Osteocyte (in vitro differentiated cells): ENCODE results near the gene CPNE7. TPM values are rescaled to one million over a fixed set of nuclear protein-coding genes. Genes with fewer than 3 reads are reported as not detected.

Experiments
- DNase-seq: peaks from one replicate; pipeline ENCODE4 v3.0.0; 2021; ENCODE audit warnings: mixed read lengths; ENCODE audit not compliant: unreplicated experiment; ENCODE audit errors: extremely low spot score
- H3K27ac Mint-ChIP-seq: one replicate; pipeline ENCODE4 v1.8.0; 2021; ENCODE audit warnings: mild to moderate bottlenecking, mixed read lengths; ENCODE audit not compliant: unreplicated experiment
- H3K27me3 Mint-ChIP-seq: one replicate; pipeline ENCODE4 v1.8.0; 2021; ENCODE audit warnings: mixed read lengths; ENCODE audit not compliant: unreplicated experiment
- H3K36me3 Mint-ChIP-seq: one replicate; pipeline ENCODE4 v1.8.0; 2021; ENCODE audit warnings: mixed read lengths; ENCODE audit not compliant: unreplicated experiment
- H3K4me1 Mint-ChIP-seq: one replicate; pipeline ENCODE4 v1.8.0; 2021; ENCODE audit warnings: mixed read lengths; ENCODE audit not compliant: unreplicated experiment
- H3K4me3 Mint-ChIP-seq: one replicate; pipeline ENCODE4 v1.8.0; 2021; ENCODE audit warnings: mild to moderate bottlenecking, moderate library complexity, mixed read lengths; ENCODE audit not compliant: unreplicated experiment
- H3K9me3 Mint-ChIP-seq: one replicate; pipeline ENCODE4 v1.8.0; 2021; ENCODE audit warnings: mixed read lengths; ENCODE audit not compliant: unreplicated experiment
- CTCF ChIP-seq: fragments of 200-600 bp; sonication (generic); IDR thresholded peaks from 2 replicates; pipeline ENCODE4 v1.5.0; 2021; ENCODE audit warnings: antibody characterized with exemption, mild to moderate bottlenecking, moderate library complexity
- total RNA-seq: library from RNA; stranded (reverse); gene quantifications from 2 replicates; pipeline ENCODE4 v1.2.1, GENCODE V29; 2021

Gene CPNE7
- total RNA-seq, 1 donor from 2014 or later: 19.7 TPM

GRCh38 chr16:89540557-89540956 lies 35.0 kb upstream of the CPNE7 start:
- TF ChIP-seq CTCF: no peak
- Mint-ChIP-seq H3K4me1 (no peaks in the 10 kb centered on the region), H3K27me3 (no peaks in the 10 kb centered on the region), H3K9me3 (no peaks in the 10 kb centered on the region), H3K4me3 (no peak overlapping the region), H3K27ac (no peak overlapping the region), H3K36me3 (peaks cover 17% of the 10 kb centered on the region)
- DNase-seq: no peak

DNA sequence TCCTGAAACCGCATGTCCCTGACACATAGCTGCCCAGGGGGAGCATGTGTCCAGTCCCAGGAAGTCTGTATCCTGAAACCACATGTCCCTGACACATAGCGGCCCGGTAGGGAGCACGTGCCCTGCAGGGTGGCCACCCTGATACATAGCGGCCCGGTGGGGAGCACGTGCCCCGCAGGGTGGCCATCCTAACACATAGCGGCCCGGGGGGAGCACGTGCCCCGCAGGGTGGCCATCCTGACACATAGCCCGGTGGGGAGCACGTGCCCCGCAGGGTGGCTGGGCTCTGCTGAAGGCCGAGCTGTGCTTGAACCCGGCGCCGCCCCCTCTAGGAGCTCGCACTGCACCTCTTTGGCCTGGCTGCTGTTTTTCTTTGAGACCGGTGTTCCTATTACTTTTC lies 33.8 kb upstream of the CPNE7 start:
- no peaks in the 10 kb centered on the region for H3K27me3 Mint-ChIP-seq
- H3K27ac Mint-ChIP-seq: no peak overlapping the region
- H3K4me3 Mint-ChIP-seq: no peak overlapping the region
- peaks cover 19% of the 10 kb centered on the region for H3K36me3 Mint-ChIP-seq
- no peak for DNase-seq
- no peaks in the 10 kb centered on the region for H3K4me1 Mint-ChIP-seq
- TF ChIP-seq CTCF: no peak
- no peaks in the 10 kb centered on the region for H3K9me3 Mint-ChIP-seq

- DNase-seq: no peak
- Mint-ChIP-seq H3K27ac (no peak overlapping the region), H3K4me1 (no peaks in the 10 kb centered on the region), H3K9me3 (no peaks in the 10 kb centered on the region), H3K4me3 (no peak overlapping the region), H3K36me3 (peaks cover 22% of the 10 kb centered on the region), H3K27me3 (no peaks in the 10 kb centered on the region)
- no peak for TF ChIP-seq CTCF
These were observed 31.4 kb upstream of the CPNE7 start for GRCh38 chr16:89544113-89544512.

DNA sequence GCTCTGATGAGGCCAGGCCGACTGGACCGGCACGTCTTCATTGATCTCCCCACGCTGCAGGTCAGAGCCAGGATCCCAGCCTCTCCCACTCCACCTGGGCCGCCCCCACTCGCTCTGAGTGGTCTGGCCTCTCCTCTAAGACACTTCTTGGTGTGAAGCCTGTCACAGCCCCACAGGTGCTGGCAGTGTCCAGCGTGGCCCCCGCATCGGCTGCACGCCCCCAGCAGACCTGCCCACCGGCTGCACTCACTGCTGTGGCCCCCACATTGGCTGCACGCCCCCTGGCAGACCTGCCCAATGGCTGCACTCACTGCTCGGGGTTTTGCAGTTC lies 30.9 kb upstream of the CPNE7 start:
- Mint-ChIP-seq H3K4me3 (no peak overlapping the region), H3K36me3 (peaks cover 24% of the 10 kb centered on the region), H3K27ac (no peak overlapping the region), H3K4me1 (no peaks in the 10 kb centered on the region), H3K27me3 (no peaks in the 10 kb centered on the region), H3K9me3 (no peaks in the 10 kb centered on the region)
- TF ChIP-seq CTCF: no peak
- DNase-seq: no peak

GRCh38 chr16:89545044-89545830 lies 30.3 kb upstream of the CPNE7 start:
- no peaks in the 10 kb centered on the region for H3K27me3 Mint-ChIP-seq
- no peak overlapping the region for H3K4me3 Mint-ChIP-seq
- no peaks in the 10 kb centered on the region for H3K9me3 Mint-ChIP-seq
- no peaks in the 10 kb centered on the region for H3K4me1 Mint-ChIP-seq
- peaks cover 25% of the 10 kb centered on the region for H3K36me3 Mint-ChIP-seq
- DNase-seq: no peak
- H3K27ac Mint-ChIP-seq: no peak overlapping the region
- TF ChIP-seq CTCF: no peak
